GM19351 (cell line): ENCODE measurements around the gene ERBB4.
"Not testable (repeated sequence)": the region's sequence is repeated elsewhere in the genome, so short reads cannot be mapped to it uniquely, and the experiment has no call there.

ENCODE experiments used
- ATAC-seq: cut with Tn5 transposase; IDR thresholded peaks from one replicate; pipeline ENCODE4 v1.9.1; 2021; ENCODE audit warnings: mild to moderate bottlenecking, moderate library complexity; ENCODE audit not compliant: unreplicated experiment

Gene ERBB4

GRCh38 chr2:212530373-212530772 is 8.2 kb downstream of the ERBB4 start:
- no peak for ATAC-seq

DNA sequence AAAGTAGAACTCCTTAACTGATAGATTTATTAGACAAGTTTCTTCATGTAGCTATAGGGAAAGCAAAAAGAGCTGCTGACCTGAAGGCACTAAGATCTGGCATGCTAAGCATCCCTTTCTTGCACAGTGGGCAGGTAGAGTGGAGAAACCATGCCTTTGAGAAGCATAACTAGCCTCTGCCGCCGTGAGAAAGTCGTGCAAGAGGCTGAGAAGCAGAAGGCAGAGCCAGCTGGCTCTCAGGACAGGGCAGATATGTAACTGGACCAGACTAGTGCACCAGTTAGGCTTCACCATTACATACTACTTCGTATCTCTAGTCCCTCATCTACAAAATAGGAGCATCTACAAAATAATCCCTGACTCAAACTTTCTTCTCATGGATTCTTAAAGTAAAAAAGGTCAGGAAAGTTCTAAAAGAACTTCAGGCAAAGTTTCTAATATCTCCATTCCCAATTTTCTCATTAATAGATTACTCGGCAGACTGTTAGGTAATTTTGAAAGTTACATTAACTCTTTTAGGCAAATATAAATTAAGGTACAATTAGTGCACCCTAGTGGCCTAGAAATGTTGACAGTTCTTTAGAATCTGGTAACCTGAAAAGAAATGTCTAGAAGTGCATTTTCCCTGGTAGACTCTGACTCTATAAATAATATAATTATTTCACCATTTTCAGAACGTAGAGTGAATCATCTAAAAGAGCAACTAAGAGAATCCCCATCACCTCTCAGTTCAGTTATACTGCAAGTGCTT is 10.3 kb downstream of the ERBB4 start:
- no peak for ATAC-seq

DNA sequence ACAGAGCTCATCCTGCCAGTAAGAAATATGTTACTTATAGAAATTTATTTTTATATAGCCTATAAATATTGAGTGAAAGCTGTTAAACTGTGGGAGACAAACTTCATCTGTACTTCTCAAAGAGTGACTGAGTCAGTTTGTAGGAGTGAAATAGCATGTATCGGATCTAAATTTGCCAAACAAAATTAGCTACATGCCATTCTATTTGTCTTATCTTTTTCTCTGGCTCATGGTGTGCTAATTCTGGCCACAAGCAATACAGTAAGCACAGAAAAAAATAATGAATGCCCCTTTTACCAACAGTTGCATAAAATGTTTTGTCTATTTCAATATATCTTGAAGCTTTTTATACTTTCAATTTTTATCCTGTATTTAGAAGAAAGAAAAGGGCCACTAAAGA is 12.5 kb downstream of the ERBB4 start:
- ATAC-seq: no peak

GRCh38 chr2:212523756-212524155 is 14.8 kb downstream of the ERBB4 start:
- ATAC-seq: no peak

DNA sequence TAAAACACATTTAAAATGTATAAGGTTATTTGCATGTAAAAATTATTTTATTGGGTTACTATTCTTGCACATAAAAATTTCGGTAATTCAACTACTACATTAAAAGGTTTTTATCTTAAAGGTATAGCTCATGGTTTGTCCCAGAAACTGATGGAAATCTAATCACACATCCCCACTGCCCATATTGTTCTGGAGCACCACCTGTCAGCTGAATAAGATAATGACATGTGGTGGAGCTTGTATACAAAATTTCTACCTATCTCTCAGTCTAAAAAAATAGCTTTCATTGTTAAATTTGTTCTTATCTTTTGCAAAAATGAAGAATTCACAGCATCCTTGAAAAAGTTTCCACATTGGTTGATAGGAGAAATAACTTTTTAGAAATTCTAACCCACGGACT is 18.3 kb downstream of the ERBB4 start:
- peak; percentile 57 for ATAC-seq

DNA sequence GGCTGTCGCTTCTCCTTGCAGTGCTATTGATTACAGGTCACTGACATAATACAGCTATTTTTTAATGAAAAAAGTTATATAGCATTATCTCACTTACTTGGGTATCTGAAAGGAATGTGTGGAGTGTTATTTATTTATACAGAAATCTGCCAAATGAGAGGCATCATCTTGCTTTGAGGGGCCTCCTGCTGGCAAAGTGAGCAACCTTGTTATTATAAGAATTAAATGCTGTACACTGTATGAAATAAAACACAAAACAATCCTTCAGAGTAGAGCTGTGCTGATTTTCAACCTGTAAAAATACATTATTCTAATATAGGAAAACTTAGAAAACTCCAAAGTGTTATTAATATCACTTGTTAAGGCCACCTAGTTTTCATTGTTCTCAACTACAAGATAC is 20.9 kb downstream of the ERBB4 start:
- no peak for ATAC-seq

GRCh38 chr2:212505586-212505985 is 33.0 kb downstream of the ERBB4 start:
- ATAC-seq: peak; percentile 91

- ATAC-seq: no peak
These were observed 43.6 kb downstream of the ERBB4 start for GRCh38 chr2:212495046-212495445.

GRCh38 chr2:212494418-212495020 is 44.1 kb downstream of the ERBB4 start:
- no peak for ATAC-seq

- ATAC-seq: peak; percentile 83
These were observed 48.8 kb downstream of the ERBB4 start for GRCh38 chr2:212489719-212490346.

- ATAC-seq: no peak
These were observed 50.0 kb downstream of the ERBB4 start for GRCh38 chr2:212488611-212489010.

DNA sequence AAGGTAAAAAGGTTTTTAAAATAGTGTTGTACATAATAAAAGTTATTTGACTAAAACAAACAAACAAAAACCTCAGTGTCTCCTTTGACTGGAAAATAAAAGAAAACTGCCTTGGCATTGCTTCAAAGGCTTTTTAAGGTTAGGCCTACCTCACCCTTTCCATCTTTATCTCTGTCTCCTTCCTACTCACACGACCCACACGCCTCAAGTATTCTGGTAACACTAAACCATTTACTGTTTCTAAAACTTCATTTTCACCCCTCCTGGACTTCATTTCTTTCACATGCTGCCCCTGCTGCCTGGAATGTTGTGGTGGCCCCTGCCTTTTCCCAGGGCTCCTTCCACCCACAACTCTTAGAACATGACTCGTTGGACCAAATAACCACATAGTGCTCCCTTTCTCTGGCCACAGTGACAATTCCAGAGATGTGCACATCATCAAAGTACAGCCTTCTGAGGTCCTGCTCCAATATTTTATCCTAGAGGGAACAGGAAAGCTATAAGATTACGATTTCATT is 54.0 kb downstream of the ERBB4 start:
- no peak for ATAC-seq

DNA sequence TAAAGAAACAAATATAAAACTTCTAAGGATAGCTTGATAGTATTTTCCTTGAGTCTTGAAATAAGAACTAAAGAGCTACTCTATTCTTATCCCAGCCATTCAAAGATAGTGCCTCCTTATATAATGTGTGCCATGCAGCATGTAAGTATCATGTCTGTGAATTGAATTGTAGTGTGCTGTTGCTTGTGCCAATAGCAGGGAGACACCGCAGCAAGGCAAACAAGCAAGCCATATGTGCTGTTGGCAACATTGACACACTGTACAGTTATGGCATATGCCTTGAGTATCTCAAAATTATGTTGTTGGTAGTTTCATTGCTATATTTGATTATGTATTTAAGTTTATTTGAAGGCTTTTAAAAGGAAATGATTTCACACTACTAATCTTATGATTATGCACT is 58.2 kb downstream of the ERBB4 start:
- no peak for ATAC-seq

GRCh38 chr2:212477571-212477970 is 61.0 kb downstream of the ERBB4 start:
- ATAC-seq: no peak

DNA sequence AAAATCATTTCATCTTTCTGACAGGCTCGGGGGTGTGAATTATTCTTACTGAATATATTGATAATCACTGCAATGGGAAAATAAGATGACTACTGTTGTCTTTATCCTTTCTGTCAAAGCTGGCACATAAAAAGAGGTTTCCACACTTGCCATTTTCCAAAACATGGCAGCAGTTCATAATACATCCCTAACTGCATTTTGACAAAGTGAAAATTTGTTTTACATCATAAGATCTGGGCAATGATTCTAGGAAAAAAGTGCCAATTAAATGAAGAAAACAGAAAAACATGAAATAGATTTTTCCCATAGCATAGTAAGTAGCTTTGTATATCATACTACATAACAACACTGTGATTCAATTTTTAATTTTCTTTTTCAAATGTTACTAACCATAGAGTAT is 65.4 kb downstream of the ERBB4 start:
- ATAC-seq: no peak

- ATAC-seq: not testable (repeated sequence)
These were observed 71.1 kb downstream of the ERBB4 start for GRCh38 chr2:212467551-212467950.

GRCh38 chr2:212465456-212465855 is 73.1 kb downstream of the ERBB4 start:
- peak; percentile 60 for ATAC-seq

DNA sequence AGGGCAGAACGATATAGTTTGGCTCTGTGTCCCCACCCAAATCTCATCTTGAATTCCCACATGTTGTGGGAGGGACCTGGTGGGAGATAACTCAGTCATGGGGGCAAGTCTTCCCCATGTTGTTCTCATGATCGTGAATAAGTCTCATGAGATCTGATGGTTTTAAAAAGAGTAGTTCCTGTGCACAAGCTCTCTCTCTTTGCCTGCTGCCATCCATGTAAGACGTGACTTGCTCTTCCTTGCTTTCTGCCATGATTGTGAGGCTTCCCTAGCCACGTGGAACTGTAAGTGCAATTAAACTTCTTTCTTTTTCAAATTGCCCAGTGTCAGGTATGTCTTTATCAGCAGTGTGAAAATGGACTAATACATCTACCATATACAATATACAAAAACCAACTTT is 76.9 kb downstream of the ERBB4 start:
- not testable (repeated sequence) for ATAC-seq

DNA sequence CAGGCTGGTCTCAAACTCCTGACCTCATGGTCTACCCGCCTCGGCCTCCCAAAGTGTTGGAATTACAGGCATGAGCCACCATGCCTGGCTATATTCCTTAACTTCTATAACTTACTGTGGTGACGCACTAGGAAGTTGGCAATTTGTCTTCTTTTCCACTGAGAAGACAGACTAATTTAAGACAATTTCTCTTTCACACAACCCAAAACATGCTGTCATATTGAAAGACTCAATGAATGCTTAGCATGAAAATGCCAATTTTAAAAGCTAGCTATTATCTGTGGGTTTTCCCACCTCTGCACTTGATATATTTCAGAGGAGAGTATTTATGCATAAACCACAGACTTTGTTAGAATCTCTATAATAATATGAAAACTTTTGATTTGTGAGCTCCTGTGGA is 84.5 kb downstream of the ERBB4 start:
- ATAC-seq: no peak

DNA sequence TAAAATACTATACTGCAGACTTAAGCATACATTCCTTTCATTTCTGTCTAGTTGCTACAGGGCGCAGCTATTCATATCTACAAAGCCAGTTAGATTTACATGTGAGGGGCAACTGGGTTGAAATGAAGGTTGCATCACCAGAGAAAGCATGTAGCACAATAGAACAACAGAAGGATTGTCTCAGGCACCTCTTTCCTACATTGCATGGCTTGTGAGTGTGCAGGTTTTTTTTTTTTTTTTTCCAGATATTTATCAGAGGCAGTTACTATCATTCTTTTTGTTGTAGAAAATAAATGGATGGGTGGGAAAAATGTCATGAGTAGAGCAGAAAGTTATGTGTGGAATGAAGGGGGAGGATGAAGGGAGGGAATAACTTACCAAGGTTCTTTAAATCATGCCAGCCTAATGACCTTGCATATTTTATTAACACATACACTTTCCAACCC is 86.8 kb downstream of the ERBB4 start:
- ATAC-seq: no peak

DNA sequence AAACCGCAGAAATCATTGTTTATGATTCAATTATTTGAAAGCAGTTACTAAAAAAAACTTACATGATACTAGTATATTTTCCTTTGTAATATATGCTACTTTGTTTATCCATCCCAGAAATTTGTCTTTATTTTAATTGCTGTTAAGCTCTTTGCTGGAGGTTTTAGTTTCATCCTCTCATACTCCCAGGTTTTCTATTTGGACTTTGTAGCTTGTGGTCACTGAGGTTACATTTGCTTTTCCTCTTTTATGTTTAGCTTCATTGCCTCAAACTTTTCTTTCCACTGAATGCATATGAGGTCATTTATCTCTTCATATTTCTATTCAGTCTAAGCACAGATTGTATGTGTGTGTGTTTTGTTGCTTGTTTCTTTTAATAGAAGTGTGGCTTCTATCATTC is 89.9 kb downstream of the ERBB4 start:
- ATAC-seq: no peak

- ATAC-seq: no peak
These were observed 96.8 kb downstream of the ERBB4 start for GRCh38 chr2:212441821-212442220.
